SKM-1 (cell line): ENCODE results near the gene ADH1C.

Experiments used
- DNase-seq: peaks from one replicate; lab custom pipeline; 2025; ENCODE audit not compliant: unreplicated experiment; lab: John Stamatoyannopoulos, UW

ADH1C gene

GRCh38 chr4:99305638-99306400, 46.7 kb downstream of the ADH1C start:
- DNase-seq: no peak

- no peak for DNase-seq
Measured at GRCh38 chr4:99301376-99302164, 51.0 kb downstream of the ADH1C start.

- no peak for DNase-seq
Measured at GRCh38 chr4:99300934-99301333, 51.6 kb downstream of the ADH1C start.

- DNase-seq: no peak
Measured at GRCh38 chr4:99293357-99293756, 59.2 kb downstream of the ADH1C start.

- no peak for DNase-seq
Measured at GRCh38 chr4:99290848-99291786, 61.4 kb downstream of the ADH1C start, which contains the start of gene ADH1A. Gene ADH1A (minus strand): TSS chr4:99290985. CDS start chr4:99290914, 71 bp downstream.
